ACHN (cell line): ENCODE results near the gene CCDC142.
A peak's percentile ranks its signal among the peaks of the same experiment; 100 is the strongest.
"Not testable (repeated sequence)": the region's sequence is repeated elsewhere in the genome, so short reads cannot be mapped to it uniquely, and the experiment has no call there.

Source experiments
- DNase-seq: peaks from one replicate; pipeline ENCODE4 v3.0.0-alpha.2; 2015
- in situ Hi-C: cut with HindIII; loops from 2 replicates; pipeline ENCODE4 v1.10.0; 2017; ENCODE audit warnings: low sequenced_read_pairs, low pct_ligation_motif_present, low pct_unique_long_range_greater_than_20kb

The CCDC142 gene

GRCh38 chr2:74457549-74458131 lies 25.2 kb downstream of the CCDC142 start:
- in situ Hi-C loops: no loop called here
- peak; percentile 71 for DNase-seq

GRCh38 chr2:74457129-74457548 lies 25.7 kb downstream of the CCDC142 start:
- in situ Hi-C loops: no loop called here
- no peak for DNase-seq

GRCh38 chr2:74454654-74455511 lies 27.9 kb downstream of the CCDC142 start, which contains the start of gene INO80B:
TSS of gene INO80B (plus strand) at chr2:74455087. CDS start at chr2:74455117, 30 bp downstream.
- DNase-seq: peak; percentile 99

GRCh38 chr2:74450570-74451190 lies 32.1 kb downstream of the CCDC142 start:
- in situ Hi-C loops: no loop called here
- no peak for DNase-seq

More at GRCh38 chr2:74454654-74455511, 27.9 kb downstream of the CCDC142 start, which contains the start of gene INO80B:
- in situ Hi-C loops: no loop called here

GRCh38 chr2:74448771-74449170 lies 34.0 kb downstream of the CCDC142 start:
- in situ Hi-C loops: no loop called here
- DNase-seq: no peak

- in situ Hi-C loops: no loop called here
- no peak for DNase-seq
Measured at GRCh38 chr2:74447230-74447999, 35.4 kb downstream of the CCDC142 start.

GRCh38 chr2:74444498-74445318 lies 38.1 kb downstream of the CCDC142 start:
- in situ Hi-C loops: no loop called here
- DNase-seq: peak; percentile 39

- DNase-seq, in situ Hi-C loops: not testable (repeated sequence)
Measured at GRCh38 chr2:74442483-74443297, 40.1 kb downstream of the CCDC142 start.

GRCh38 chr2:74441690-74442482 lies 40.9 kb downstream of the CCDC142 start, which contains the start of gene RTKN:
TSS of gene RTKN (minus strand) at chr2:74441937. CDS start at chr2:74441816, 121 bp downstream.
- in situ Hi-C loops: no loop called here
- DNase-seq: peak; percentile 88

GRCh38 chr2:74441170-74441689 lies 41.6 kb downstream of the CCDC142 start:
- in situ Hi-C loops: no loop called here
- DNase-seq: peak; percentile 52

GRCh38 chr2:74440378-74441169 lies 42.2 kb downstream of the CCDC142 start:
- peak; percentile 86 for DNase-seq
- in situ Hi-C loops: no loop called here

- DNase-seq: no peak
- in situ Hi-C loops: no loop called here
Measured at GRCh38 chr2:74439803-74440377, 42.9 kb downstream of the CCDC142 start.

GRCh38 chr2:74439373-74439772 lies 43.4 kb downstream of the CCDC142 start:
- in situ Hi-C loops: no loop called here
- DNase-seq: no peak

GRCh38 chr2:74438248-74438647 lies 44.5 kb downstream of the CCDC142 start:
- in situ Hi-C loops: no loop called here
- no peak for DNase-seq
